ENCODE data around the gene SCLT1.

DNA sequence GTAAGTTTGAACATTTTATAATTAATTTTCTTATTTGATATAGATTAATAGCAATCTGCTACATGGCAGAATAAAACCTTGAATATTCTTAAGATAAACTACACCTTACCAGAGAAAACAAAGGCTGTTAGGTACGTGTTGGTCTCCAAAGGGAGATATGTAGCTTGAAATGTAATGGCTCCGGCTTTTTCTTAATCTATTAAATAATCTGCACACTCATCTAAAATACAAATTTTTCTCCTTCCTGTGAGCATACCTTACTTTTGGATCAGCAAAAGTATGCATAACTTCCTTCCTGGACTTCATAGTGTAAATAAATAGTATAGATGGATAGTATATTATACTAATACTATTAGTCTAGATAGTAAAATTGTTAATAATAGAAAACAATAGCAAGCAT is 142.5 kb downstream of the SCLT1 start:
- TF ChIP-seq, protein P1, sequence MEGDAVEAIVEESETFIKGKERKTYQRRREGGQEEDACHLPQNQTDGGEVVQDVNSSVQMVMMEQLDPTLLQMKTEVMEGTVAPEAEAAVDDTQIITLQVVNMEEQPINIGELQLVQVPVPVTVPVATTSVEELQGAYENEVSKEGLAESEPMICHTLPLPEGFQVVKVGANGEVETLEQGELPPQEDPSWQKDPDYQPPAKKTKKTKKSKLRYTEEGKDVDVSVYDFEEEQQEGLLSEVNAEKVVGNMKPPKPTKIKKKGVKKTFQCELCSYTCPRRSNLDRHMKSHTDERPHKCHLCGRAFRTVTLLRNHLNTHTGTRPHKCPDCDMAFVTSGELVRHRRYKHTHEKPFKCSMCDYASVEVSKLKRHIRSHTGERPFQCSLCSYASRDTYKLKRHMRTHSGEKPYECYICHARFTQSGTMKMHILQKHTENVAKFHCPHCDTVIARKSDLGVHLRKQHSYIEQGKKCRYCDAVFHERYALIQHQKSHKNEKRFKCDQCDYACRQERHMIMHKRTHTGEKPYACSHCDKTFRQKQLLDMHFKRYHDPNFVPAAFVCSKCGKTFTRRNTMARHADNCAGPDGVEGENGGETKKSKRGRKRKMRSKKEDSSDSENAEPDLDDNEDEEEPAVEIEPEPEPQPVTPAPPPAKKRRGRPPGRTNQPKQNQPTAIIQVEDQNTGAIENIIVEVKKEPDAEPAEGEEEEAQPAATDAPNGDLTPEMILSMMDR (conservative IDR thresholded peaks at IDR 0.05; ENCODE audit: low read depth, low read length), result no peak
- no peak for TF ChIP-seq EZH2 (IDR thresholded peaks at IDR 0.05; ENCODE audit: borderline replicate concordance, low read depth, low read length, poor library complexity, severe bottlenecking)

All from A673 (cell line).